ENCODE measurements around the gene TEX13B. TPM values are rescaled to one million over a fixed set of nuclear protein-coding genes. Genes with fewer than 3 reads are reported as not detected.

The TEX13B gene
- polyA plus RNA-seq, 1 of the 3 experiments (the other 2 are of a cell fraction): not detected

DNA sequence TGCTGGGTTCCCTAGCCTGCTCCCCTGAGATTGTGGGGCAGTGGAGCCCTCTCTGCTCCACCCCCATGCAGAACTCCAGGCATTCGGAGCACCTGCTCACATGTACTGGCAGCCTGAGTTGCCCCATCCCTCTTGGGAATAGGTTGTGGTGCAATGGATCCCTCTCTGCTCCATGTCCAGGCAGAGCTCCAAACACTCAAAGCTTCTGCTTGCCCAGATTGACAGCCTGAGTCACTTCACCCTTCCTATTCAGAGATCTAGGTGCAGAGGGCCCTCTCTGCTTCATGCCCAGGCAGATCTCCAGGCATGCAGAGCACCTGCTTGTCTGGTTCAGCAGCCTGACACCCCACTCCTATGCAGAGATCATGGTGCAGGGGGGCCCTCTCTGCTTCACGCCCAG lies 18.6 kb upstream of the TEX13B start:
- H4K20me1 ChIP-seq (ENCODE audit: insufficient read depth): no peaks in the 10 kb centered on the region
- H3K9me2 ChIP-seq: no peaks in the 10 kb centered on the region
- H3K36me3 ChIP-seq (replicated peaks in 1 of 2; ENCODE audit: control insufficient read depth in 1 of 2, insufficient read depth in 2 of 2, low read length in 1 of 2): no peaks in the 10 kb centered on the region
- H3F3A ChIP-seq (replicated peaks; ENCODE audit: insufficient read depth): no peaks in the 10 kb centered on the region
- H3K4me1 ChIP-seq (ENCODE audit: control insufficient read depth in 1 of 2, insufficient read depth in 2 of 2, low read depth in 1 of 2, low read length in 1 of 2): no peaks in the 10 kb centered on the region
- H3K27ac ChIP-seq (ENCODE audit: low read depth in 2 of 2, low read length in 1 of 2): no peak overlapping the region
- no peaks in the 10 kb centered on the region for H3K9me3 ChIP-seq
- no peak overlapping the region for H3K9ac ChIP-seq
- no peaks in the 10 kb centered on the region for H3K79me2 ChIP-seq (ENCODE audit: insufficient read depth)
- no peaks in the 10 kb centered on the region for H3K27me3 ChIP-seq (ENCODE audit: insufficient read depth)
- CTCF ChIA-PET: interaction anchor here (0.9 to 1.7 kb wide), 4 partner anchors 10 to 59 kb away, joined by 3 to 5 read pairs (median 4); no protein-coding TSS in a partner anchor
- TF ChIP-seq NFIC (IDR thresholded peaks at IDR 0.05; ENCODE audit: borderline replicate concordance): no peak
- no peak overlapping the region for H3K4me3 ChIP-seq (ENCODE audit: low read depth in 2 of 2, low read length in 1 of 2)
- 0% methylated on average over 1 of the region's 2 CpGs for WGBS (ENCODE audit: low lambda C conversion rate)
- H2AFZ ChIP-seq (ENCODE audit: low read depth): no peak overlapping the region
- POLR2A ChIA-PET: no interaction called here
- no peak for DNase-seq
- H3K4me2 ChIP-seq: no peak overlapping the region

DNA sequence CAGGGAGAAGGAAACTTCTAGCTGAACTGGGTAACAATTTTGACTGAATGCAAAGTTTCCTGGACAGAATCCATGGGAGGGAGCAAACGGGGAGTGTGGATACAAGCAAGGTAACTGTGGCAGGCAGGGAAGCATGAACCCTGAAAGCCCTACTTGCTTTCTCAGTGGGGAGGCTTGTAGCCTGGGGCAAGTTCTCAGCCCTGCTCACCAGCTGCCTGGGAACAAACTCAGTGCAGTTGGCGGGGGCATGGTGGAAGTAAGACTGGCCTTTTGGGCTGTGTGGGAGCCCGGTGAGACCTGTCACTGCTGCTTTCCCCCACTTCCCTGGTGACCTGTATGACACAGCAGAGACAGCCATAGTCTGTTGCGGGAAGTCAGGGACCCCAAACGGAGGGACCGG lies 14.0 kb upstream of the TEX13B start:
- 0% methylated on average over 6 of the region's 6 CpGs for WGBS (ENCODE audit: low lambda C conversion rate)
- Histone ChIP-seq H3K4me2 (no peak overlapping the region), H2AFZ (ENCODE audit: low read depth) (no peak overlapping the region), H3K79me2 (ENCODE audit: insufficient read depth) (no peaks in the 10 kb centered on the region), H3K36me3 (replicated peaks in 1 of 2; ENCODE audit: control insufficient read depth in 1 of 2, insufficient read depth in 2 of 2, low read length in 1 of 2) (no peaks in the 10 kb centered on the region), H4K20me1 (ENCODE audit: insufficient read depth) (no peaks in the 10 kb centered on the region), H3K9me3 (no peaks in the 10 kb centered on the region), H3K9me2 (no peaks in the 10 kb centered on the region), H3K27me3 (ENCODE audit: insufficient read depth) (no peaks in the 10 kb centered on the region), H3K9ac (no peak overlapping the region), H3K4me1 (ENCODE audit: control insufficient read depth in 1 of 2, insufficient read depth in 2 of 2, low read depth in 1 of 2, low read length in 1 of 2) (no peaks in the 10 kb centered on the region), H3K27ac (ENCODE audit: low read depth in 2 of 2, low read length in 1 of 2) (no peak overlapping the region), H3K4me3 (ENCODE audit: low read depth in 2 of 2, low read length in 1 of 2) (no peak overlapping the region), H3F3A (replicated peaks; ENCODE audit: insufficient read depth) (no peaks in the 10 kb centered on the region)
- ChIA-PET CTCF (no interaction called here), POLR2A (no interaction called here)
- TF ChIP-seq, protein P1, sequence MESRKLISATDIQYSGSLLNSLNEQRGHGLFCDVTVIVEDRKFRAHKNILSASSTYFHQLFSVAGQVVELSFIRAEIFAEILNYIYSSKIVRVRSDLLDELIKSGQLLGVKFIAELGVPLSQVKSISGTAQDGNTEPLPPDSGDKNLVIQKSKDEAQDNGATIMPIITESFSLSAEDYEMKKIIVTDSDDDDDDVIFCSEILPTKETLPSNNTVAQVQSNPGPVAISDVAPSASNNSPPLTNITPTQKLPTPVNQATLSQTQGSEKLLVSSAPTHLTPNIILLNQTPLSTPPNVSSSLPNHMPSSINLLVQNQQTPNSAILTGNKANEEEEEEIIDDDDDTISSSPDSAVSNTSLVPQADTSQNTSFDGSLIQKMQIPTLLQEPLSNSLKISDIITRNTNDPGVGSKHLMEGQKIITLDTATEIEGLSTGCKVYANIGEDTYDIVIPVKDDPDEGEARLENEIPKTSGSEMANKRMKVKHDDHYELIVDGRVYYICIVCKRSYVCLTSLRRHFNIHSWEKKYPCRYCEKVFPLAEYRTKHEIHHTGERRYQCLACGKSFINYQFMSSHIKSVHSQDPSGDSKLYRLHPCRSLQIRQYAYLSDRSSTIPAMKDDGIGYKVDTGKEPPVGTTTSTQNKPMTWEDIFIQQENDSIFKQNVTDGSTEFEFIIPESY (IDR thresholded peaks at IDR 0.05; ENCODE audit: borderline replicate concordance, low read depth): no peak
- no peak for TF ChIP-seq GABPA (IDR thresholded peaks at IDR 0.05; ENCODE audit: low read depth)
- TF ChIP-seq MEF2A (IDR thresholded peaks at IDR 0.05; ENCODE audit: borderline replicate concordance, low read depth): no peak
- TF ChIP-seq, protein P2, sequence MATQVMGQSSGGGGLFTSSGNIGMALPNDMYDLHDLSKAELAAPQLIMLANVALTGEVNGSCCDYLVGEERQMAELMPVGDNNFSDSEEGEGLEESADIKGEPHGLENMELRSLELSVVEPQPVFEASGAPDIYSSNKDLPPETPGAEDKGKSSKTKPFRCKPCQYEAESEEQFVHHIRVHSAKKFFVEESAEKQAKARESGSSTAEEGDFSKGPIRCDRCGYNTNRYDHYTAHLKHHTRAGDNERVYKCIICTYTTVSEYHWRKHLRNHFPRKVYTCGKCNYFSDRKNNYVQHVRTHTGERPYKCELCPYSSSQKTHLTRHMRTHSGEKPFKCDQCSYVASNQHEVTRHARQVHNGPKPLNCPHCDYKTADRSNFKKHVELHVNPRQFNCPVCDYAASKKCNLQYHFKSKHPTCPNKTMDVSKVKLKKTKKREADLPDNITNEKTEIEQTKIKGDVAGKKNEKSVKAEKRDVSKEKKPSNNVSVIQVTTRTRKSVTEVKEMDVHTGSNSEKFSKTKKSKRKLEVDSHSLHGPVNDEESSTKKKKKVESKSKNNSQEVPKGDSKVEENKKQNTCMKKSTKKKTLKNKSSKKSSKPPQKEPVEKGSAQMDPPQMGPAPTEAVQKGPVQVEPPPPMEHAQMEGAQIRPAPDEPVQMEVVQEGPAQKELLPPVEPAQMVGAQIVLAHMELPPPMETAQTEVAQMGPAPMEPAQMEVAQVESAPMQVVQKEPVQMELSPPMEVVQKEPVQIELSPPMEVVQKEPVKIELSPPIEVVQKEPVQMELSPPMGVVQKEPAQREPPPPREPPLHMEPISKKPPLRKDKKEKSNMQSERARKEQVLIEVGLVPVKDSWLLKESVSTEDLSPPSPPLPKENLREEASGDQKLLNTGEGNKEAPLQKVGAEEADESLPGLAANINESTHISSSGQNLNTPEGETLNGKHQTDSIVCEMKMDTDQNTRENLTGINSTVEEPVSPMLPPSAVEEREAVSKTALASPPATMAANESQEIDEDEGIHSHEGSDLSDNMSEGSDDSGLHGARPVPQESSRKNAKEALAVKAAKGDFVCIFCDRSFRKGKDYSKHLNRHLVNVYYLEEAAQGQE (IDR thresholded peaks at IDR 0.05; ENCODE audit: low read depth, low read length): no peak
- DNase-seq: no peak

DNA sequence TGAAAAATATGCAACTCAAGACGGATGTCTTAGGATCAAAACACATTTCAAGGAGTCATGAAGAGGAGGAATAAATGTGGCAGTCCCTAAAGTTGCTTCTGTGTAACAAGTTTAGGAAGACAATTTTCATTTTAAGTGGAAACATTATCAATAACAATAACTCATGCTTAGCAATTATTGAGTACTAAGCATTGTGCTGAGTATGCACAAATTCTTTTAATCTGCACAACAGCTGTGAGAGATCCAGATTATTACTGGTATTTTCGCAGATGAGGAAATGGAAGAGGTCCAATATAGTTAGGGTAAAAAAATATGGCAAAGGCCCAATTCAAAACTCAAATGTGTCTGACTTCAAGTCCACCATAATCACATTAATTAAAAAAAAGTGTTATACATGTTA lies 2.9 kb upstream of the TEX13B start:
- H3K9me3 ChIP-seq: no peaks in the 10 kb centered on the region
- H3K27ac ChIP-seq (ENCODE audit: low read depth in 2 of 2, low read length in 1 of 2): no peak overlapping the region
- DNase-seq: no peak
- no peaks in the 10 kb centered on the region for H3K79me2 ChIP-seq (ENCODE audit: insufficient read depth)
- H3K9me2 ChIP-seq: no peaks in the 10 kb centered on the region
- ChIA-PET POLR2A (no interaction called here), CTCF (no interaction called here)
- H4K20me1 ChIP-seq (ENCODE audit: insufficient read depth): no peaks in the 10 kb centered on the region
- H3K36me3 ChIP-seq (replicated peaks in 1 of 2; ENCODE audit: control insufficient read depth in 1 of 2, insufficient read depth in 2 of 2, low read length in 1 of 2): no peaks in the 10 kb centered on the region
- 8% methylated on average over 2 of the region's 2 CpGs for WGBS (ENCODE audit: low lambda C conversion rate)
- no peak overlapping the region for H3K9ac ChIP-seq
- no peak overlapping the region for H3K4me2 ChIP-seq
- H3K4me3 ChIP-seq (ENCODE audit: low read depth in 2 of 2, low read length in 1 of 2): no peak overlapping the region
- H2AFZ ChIP-seq (ENCODE audit: low read depth): no peak overlapping the region
- H3K4me1 ChIP-seq (ENCODE audit: control insufficient read depth in 1 of 2, insufficient read depth in 2 of 2, low read depth in 1 of 2, low read length in 1 of 2): no peaks in the 10 kb centered on the region
- H3K27me3 ChIP-seq (ENCODE audit: insufficient read depth): peaks cover 32% of the 10 kb centered on the region
- H3F3A ChIP-seq (replicated peaks; ENCODE audit: insufficient read depth): no peaks in the 10 kb centered on the region
- TF ChIP-seq, protein P3, sequence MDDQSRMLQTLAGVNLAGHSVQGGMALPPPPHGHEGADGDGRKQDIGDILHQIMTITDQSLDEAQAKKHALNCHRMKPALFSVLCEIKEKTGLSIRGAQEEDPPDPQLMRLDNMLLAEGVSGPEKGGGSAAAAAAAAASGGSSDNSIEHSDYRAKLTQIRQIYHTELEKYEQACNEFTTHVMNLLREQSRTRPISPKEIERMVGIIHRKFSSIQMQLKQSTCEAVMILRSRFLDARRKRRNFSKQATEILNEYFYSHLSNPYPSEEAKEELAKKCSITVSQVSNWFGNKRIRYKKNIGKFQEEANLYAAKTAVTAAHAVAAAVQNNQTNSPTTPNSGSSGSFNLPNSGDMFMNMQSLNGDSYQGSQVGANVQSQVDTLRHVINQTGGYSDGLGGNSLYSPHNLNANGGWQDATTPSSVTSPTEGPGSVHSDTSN (IDR thresholded peaks at IDR 0.05): no peak
- no peak for TF ChIP-seq POLR2AphosphoS5 (IDR thresholded peaks at IDR 0.05; ENCODE audit: low read depth, low read length)

Measured in SK-N-SH (cell line).